GM23248 (cell line): Measurements from ENCODE around the gene RPRD2.

Experiments used
- EZH2 ChIP-seq: fragments of 200-600 bp; sonication (generic); IDR thresholded peaks from 2 replicates; pipeline ENCODE4 v1.6.1; 2018; ENCODE audit warnings: antibody characterized with exemption, mild to moderate bottlenecking; ENCODE audit not compliant: insufficient read depth, poor library complexity, severe bottlenecking
- EZH2phosphoT487 ChIP-seq: fragments of 200-600 bp; sonication (generic); IDR thresholded peaks from 2 replicates; pipeline ENCODE4 v1.6.1; 2018; ENCODE audit warnings: antibody characterized with exemption, moderate library complexity, mild to moderate bottlenecking, low read depth; ENCODE audit not compliant: insufficient read depth

DNA sequence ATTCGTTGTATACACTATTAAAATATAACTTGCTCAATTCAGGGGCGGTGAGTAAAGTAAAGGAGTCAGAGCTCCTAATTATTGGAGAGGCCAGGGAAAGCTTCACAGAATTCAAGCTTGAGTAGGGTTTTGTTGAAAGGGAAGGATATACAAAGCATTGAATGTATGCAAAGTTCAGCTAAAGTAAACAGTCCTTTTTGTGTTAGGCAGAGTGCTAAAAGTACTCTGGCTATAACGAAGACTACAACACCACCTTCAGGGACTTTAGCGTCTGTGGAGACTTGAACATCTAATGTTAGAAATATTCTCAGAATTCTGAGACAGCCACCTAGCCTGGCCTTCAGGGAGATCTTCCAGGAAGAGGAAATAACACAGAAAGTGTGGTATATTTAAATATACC, 152.7 kb downstream of the RPRD2 start:
- TF ChIP-seq EZH2phosphoT487 (no peak), EZH2 (no peak)
